HepG2 (cell line): ENCODE data around the gene KMT2B. TPM values are rescaled to one million over a fixed set of nuclear protein-coding genes. Genes with fewer than 3 reads are reported as not detected.

Source experiments
- HMG20A ChIP-seq: IDR thresholded peaks from 2 replicates; pipeline ENCODE4 v1.6.1; 2016; ENCODE audit warnings: borderline replicate concordance
- polyA plus RNA-seq, 8 experiments: library from polyadenylated mRNA; depleted of rRNA in 3 of 8; stranded (reverse) in 7 of 8; unstranded in 1 of 8; fragments of >200 nt; fragmentation: Illumina TruSeq in 4 of 8; extraction: Trizol in 4 of 8; gene quantifications; 2 replicates each; pipeline versions ENCODE4 v1.2.1 to v1.2.3, GENCODE V29; 2011 to 2016; ENCODE audit warnings: low read depth in 4 of 8, missing spikeins in 1 of 8, mixed read lengths in 1 of 8; ENCODE audit not compliant: insufficient read depth in 1 of 8
- total RNA-seq, 5 experiments: library from RNA; depleted of rRNA; stranded (reverse); fragments of >200 nt; fragmentation: Illumina TruSeq; extraction: Trizol; gene quantifications; 2 replicates each; pipeline ENCODE4 v1.2.3, GENCODE V29; 2016; ENCODE audit warnings: low read depth in 1 of 5
- TF ChIP-seq, protein P1 (sequence below), 2 experiments: fragments of 450-650 bp in 1 of 2; sonication (generic) in 1 of 2; formaldehyde crosslinking in 1 of 2; IDR thresholded peaks; 2 replicates each; pipeline versions ENCODE4 v1.6.1 to v1.8.0; 2016 to 2022; ENCODE audit warnings: antibody characterized with exemption in 1 of 2, mild to moderate bottlenecking in 1 of 2, missing genetic modification reagents in 1 of 2
- TF ChIP-seq, protein P2 (sequence below): sonication (generic); formaldehyde crosslinking; IDR thresholded peaks from 2 replicates; pipeline ENCODE4 v1.5.0; 2020; ENCODE audit warnings: mild to moderate bottlenecking, missing genetic modification reagents

The KMT2B gene
- total and polyA plus RNA-seq, 2 of the 13 experiments (the other 11 are each of a cell fraction or from before 2014, with no cell fraction given) = 6.2 to 16.9 TPM

DNA sequence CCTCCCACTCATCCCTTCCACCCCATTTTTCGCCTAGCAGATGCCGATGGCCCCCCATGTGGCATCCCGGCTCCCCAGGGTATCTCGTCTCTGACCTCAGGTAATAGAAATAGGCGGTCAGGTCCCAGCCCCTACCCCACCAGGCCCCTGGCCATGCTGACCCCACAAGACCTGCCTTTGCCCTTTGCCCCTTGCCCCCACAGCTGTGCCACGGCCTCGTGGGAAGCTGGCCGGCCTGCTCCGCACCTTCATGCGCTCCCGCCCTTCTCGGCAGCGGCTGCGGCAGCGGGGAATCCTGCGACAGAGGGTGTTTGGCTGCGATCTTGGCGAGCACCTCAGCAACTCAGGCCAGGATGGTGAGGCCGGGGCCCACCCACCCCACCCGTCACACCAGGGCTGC is 62.9 kb downstream of the KMT2B start (continued):
- TF ChIP-seq, protein P1, sequence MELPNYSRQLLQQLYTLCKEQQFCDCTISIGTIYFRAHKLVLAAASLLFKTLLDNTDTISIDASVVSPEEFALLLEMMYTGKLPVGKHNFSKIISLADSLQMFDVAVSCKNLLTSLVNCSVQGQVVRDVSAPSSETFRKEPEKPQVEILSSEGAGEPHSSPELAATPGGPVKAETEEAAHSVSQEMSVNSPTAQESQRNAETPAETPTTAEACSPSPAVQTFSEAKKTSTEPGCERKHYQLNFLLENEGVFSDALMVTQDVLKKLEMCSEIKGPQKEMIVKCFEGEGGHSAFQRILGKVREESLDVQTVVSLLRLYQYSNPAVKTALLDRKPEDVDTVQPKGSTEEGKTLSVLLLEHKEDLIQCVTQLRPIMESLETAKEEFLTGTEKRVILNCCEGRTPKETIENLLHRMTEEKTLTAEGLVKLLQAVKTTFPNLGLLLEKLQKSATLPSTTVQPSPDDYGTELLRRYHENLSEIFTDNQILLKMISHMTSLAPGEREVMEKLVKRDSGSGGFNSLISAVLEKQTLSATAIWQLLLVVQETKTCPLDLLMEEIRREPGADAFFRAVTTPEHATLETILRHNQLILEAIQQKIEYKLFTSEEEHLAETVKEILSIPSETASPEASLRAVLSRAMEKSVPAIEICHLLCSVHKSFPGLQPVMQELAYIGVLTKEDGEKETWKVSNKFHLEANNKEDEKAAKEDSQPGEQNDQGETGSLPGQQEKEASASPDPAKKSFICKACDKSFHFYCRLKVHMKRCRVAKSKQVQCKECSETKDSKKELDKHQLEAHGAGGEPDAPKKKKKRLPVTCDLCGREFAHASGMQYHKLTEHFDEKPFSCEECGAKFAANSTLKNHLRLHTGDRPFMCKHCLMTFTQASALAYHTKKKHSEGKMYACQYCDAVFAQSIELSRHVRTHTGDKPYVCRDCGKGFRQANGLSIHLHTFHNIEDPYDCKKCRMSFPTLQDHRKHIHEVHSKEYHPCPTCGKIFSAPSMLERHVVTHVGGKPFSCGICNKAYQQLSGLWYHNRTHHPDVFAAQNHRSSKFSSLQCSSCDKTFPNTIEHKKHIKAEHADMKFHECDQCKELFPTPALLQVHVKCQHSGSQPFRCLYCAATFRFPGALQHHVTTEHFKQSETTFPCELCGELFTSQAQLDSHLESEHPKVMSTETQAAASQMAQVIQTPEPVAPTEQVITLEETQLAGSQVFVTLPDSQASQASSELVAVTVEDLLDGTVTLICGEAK (IDR thresholded peaks at IDR 0.05) = no peak
- TF ChIP-seq, protein P1 (CRISPR knock-in tag; IDR thresholded peaks at IDR 0.05) = no peak
- TF ChIP-seq HMG20A = no peak
- TF ChIP-seq, protein P2, sequence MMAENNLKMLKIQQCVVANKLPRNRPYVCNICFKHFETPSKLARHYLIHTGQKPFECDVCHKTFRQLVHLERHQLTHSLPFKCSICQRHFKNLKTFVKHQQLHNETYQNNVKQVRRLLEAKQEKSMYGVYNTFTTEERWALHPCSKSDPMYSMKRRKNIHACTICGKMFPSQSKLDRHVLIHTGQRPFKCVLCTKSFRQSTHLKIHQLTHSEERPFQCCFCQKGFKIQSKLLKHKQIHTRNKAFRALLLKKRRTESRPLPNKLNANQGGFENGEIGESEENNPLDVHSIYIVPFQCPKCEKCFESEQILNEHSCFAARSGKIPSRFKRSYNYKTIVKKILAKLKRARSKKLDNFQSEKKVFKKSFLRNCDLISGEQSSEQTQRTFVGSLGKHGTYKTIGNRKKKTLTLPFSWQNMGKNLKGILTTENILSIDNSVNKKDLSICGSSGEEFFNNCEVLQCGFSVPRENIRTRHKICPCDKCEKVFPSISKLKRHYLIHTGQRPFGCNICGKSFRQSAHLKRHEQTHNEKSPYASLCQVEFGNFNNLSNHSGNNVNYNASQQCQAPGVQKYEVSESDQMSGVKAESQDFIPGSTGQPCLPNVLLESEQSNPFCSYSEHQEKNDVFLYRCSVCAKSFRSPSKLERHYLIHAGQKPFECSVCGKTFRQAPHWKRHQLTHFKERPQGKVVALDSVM (CRISPR knock-in tag) = no peak
- TF ChIP-seq, all 625 proteins: peak for 0
